ENCODE measurements around the gene HOXD4.

HOXD4 gene

GRCh38 chr2:176123411-176124109 is 27.8 kb upstream of the HOXD4 start (continued):
- TF ChIP-seq ZNF692 (tag by site-specific recombination; IDR thresholded peaks at IDR 0.05) = no peak
- TF ChIP-seq CTCF (tag by site-specific recombination; IDR thresholded peaks at IDR 0.05) = no peak
- TF ChIP-seq HOXA7 (CRISPR knock-in tag; IDR thresholded peaks at IDR 0.05; ENCODE audit: borderline replicate concordance) = no peak
- no peak for TF ChIP-seq ZNF677 (tag by site-specific recombination; IDR thresholded peaks at IDR 0.05)
- no peak for TF ChIP-seq ZNF513 (tag by site-specific recombination; IDR thresholded peaks at IDR 0.05)
- TF ChIP-seq ZNF707 (tag by site-specific recombination; IDR thresholded peaks at IDR 0.05) = no peak
- TF ChIP-seq ZNF792 (tag by site-specific recombination; IDR thresholded peaks at IDR 0.05) = no peak
- no peak for TF ChIP-seq ZNF776 (tag by site-specific recombination; IDR thresholded peaks at IDR 0.05; ENCODE audit: borderline replicate concordance)
- TF ChIP-seq ZNF580 (tag by site-specific recombination; IDR thresholded peaks at IDR 0.05) = peak; percentile 86
- no peak for TF ChIP-seq PRDM1 (tag by site-specific recombination; IDR thresholded peaks at IDR 0.05)
- TF ChIP-seq KLF17 (tag by site-specific recombination; IDR thresholded peaks at IDR 0.05) = no peak
- no peak for TF ChIP-seq ZBTB20 (tag by site-specific recombination; IDR thresholded peaks at IDR 0.05)

- Histone ChIP-seq H3K4me1 (ENCODE audit: control insufficient read depth, insufficient read depth, low read length) (no peaks in the 10 kb centered on the region; the same call in 1 of the 2 replicates), H3K36me3 (ENCODE audit: control insufficient read depth in 2 of 2, insufficient read depth in 1 of 2, low read length in 2 of 2) (peaks cover 5 to 58% of the 10 kb centered on the region in 2 experiments; a peak in 2 of 3 replicates), H3K27ac (ENCODE audit: extremely low read depth, low read depth, low read length) (no peak overlapping the region), H3K9me3 (ENCODE audit: control insufficient read depth, insufficient read depth, low read depth, low read length) (no peaks in the 10 kb centered on the region), H3K4me3 (ENCODE audit: low read depth, low read length) (no peak overlapping the region)
- 0 out of 2 replicates have a peak, but pooled peaks have one; percentile 36 for TF ChIP-seq ZFHX2 (tag by site-specific recombination; conservative IDR thresholded peaks at IDR 0.05)
- no peak for TF ChIP-seq ZNF529 (tag by site-specific recombination; IDR thresholded peaks at IDR 0.05; ENCODE audit: insufficient replicate concordance)
- TF ChIP-seq ZNF391 (tag by site-specific recombination; IDR thresholded peaks at IDR 0.05; ENCODE audit: borderline replicate concordance, low read depth) = no peak
- peak; percentile 37; the same call in 1 of the 2 replicates for TF ChIP-seq ZBTB48 (tag by site-specific recombination; IDR thresholded peaks at IDR 0.05)
- 0 out of 2 replicates have a peak, but pooled peaks have one; percentile 7 for TF ChIP-seq ZBTB8A (tag by site-specific recombination; IDR thresholded peaks at IDR 0.05)
- CTCF ChIA-PET = no interaction called here
- POLR2A ChIA-PET = no interaction called here
These were observed 27.0 kb upstream of the HOXD4 start for GRCh38 chr2:176124110-176124946.
